NCI-H2081 treated with DMSO at 0.1 percent for 48 hours (cell line): ENCODE measurements around the gene FHAD1.

Experiments used
- DNase-seq: peaks from one replicate; lab custom pipeline; 2025; lab: John Stamatoyannopoulos, UW

Gene FHAD1

DNA sequence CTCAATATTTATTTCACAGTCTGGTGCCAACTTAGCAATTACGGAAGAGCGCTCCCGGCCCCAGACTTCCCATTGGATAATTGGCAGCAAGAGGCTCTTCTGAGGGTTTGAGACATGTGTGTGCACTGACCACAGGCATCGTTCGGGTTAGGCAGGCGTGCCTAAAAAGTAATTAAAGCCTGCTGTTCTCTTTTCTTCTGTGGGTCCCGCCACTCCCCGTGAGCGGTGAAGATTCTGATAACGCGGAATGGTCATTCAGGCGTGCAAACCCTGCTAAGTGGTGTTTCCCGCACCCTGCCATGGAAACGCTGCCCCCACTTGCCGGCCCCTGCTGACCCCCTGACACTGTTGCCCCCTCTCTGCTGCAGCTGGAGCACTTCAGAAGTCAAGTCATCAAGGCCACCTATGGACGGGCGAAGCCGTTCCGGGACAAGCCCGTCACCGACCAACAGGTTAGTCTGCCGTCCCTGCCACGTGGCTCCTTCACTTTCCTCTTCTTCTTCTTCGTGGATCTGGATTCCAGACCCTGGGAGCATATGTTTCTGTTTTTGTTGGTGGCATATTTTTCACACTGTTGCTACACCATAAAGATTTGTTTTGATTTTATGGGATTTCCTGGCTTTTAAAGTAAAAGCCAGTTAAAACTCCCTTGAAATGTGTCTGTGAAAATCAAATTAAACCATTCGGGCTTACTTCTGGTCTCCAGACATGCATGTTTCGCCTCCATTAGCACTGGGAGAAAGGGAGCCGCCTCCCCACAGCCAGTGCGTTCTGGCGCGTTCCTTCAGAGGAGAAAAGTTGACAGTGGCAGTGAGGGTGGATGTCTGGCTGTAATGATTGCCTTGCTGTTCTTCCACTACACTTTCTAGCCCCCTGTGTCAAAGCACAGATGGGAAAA lies 79.9 kb downstream of the FHAD1 start:
- DNase-seq: no peak

DNA sequence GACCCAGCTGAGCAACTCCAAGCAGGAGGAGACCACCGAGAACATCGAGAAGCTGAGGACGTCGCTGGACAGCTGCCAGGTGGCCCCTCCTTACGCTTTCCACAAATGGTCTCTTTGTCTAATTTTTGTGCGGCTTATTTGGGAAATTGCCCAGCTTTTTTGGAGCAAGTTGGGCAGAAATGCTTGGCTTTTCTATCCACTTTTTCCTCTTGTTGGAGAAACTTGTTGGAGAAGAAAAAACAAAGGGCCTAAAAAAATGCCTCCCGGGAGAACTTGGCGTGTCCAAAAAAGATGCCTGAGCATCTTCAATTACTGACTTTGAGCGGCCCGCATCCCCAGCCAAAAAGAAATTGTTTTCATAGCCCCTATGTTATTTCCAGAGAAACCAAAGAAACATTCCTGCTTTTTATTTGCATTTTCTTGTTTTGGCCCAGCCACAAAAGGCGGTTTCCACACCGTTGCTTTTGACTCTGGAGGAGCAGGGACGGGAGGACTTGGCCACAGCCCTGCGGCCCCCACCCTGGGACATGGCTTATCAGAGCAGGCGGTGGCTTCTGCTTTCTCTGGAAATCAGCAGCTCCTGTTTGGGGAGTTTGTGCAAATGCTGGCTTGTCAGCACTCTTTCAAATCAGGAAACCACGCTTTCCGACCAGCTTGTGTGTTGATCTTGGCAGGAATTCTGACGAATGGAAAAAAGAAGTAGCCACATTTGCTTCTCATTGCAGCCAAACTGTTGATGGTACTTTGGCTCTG lies 81.5 kb downstream of the FHAD1 start:
- DNase-seq: no peak

GRCh38 chr1:15329104-15329820 lies 82.2 kb downstream of the FHAD1 start:
- DNase-seq: no peak

DNA sequence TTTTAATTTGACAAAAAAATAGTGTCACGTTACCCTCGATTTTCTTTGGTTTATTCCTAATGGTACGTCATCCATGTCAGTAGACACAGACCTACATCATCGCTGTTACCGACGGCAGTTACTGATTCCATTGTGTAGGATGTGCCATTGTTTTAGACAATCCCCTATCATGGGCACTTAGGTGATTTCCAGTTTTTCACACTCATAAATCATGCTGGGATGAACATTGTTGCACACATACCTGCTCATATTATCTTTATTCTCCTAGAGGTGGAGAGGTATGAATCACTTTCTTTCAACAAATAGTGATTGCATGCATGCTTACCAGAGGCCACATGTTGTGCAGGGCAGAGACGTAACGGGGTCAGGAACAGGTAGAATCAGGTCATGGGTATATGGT lies 83.0 kb downstream of the FHAD1 start:
- DNase-seq: no peak

DNA sequence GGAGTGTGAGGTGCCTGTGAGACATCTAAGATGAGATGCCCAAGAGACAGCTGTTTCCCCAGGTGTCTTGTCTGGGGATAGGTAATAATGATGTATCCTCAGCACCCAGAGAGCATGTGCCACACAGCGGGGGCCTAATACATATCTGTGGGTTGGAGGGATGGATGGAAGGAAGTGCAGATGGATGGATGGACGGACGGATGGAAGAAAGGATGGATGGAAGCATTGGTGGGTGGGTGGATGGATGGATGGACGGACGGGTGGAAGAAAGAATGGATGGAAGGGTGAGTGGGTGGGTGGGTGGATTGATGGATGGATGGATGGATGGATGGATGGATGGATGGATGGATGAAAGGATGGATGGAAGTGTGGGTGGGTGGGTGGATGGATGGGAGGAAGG lies 84.2 kb downstream of the FHAD1 start:
- no peak for DNase-seq

- no peak for DNase-seq
Measured at GRCh38 chr1:15331734-15332133, 84.7 kb downstream of the FHAD1 start.

DNA sequence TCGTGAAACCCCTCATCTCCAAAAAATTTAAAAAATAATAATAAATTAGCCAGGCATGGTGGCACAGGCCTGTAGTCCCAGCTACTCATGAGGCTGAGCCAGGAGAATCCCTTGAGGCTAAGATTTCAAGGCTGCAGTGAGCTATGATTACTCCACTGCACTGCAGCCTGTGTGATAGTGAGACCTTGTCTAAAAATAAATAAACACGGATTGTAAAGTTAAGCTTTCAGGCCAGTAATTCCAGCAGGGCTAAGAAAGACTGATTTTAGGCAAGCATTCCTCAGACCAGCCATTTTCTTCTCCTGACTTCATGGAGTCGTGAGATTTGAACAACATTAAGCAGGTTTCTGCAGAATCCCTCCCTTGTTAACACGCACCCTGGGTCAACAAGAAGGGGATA lies 85.5 kb downstream of the FHAD1 start:
- no peak for DNase-seq

DNA sequence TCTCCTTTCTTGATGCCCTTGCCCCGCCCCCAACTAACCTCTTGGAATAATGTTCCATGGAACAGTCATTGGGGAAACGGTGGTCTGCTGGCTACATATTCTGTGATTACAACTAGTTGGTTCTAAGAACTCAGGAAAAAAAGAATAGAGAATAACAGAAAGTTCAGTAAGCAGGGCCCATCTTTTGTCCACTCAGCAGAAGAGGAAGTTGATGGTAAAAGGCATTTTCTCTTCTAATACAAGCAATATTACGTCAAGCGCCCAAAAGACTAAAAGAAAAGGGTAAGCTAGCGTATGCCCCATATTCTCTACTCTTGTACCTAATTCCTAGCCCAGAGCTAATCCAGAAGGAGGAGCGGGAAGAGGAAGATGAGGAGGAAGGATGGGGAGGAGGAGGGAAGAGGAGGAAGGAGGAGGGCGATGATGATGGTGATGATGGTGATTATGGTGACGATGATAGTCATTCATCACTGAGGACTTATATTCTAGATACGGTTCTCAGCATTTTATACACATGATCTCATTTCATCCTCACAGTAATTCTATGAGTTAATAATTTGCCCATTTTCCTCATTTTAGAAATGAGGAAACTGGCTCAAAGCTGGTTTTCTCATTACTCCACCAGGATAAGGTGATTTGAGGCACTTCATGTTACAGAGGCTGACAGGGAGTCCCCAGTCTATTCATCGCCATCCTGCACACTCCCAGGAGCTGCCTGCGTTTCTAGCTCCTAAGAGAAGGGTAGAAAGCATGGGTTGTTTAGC lies 86.1 kb downstream of the FHAD1 start:
- DNase-seq: no peak

DNA sequence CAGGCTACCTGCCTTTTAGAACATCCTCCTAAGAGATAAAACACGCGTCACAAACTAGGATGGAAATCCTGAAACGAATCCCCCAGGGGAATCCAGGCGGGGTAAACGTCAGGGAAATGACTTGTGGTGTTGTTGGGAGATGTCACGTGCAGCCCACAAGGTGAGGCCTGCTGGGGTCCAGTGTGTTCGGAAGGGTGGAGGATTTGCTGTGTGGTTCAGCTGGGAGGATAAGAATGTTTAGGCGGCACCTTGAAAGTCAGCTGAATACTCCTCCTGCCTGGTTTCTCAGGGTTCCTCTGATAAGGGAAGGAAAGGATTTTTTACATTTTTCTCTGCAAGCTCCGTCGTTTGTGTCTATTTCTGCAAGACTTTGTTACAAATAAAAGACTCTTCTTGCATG lies 88.0 kb downstream of the FHAD1 start:
- no peak for DNase-seq

GRCh38 chr1:15336866-15337265 lies 89.8 kb downstream of the FHAD1 start:
- no peak for DNase-seq

DNA sequence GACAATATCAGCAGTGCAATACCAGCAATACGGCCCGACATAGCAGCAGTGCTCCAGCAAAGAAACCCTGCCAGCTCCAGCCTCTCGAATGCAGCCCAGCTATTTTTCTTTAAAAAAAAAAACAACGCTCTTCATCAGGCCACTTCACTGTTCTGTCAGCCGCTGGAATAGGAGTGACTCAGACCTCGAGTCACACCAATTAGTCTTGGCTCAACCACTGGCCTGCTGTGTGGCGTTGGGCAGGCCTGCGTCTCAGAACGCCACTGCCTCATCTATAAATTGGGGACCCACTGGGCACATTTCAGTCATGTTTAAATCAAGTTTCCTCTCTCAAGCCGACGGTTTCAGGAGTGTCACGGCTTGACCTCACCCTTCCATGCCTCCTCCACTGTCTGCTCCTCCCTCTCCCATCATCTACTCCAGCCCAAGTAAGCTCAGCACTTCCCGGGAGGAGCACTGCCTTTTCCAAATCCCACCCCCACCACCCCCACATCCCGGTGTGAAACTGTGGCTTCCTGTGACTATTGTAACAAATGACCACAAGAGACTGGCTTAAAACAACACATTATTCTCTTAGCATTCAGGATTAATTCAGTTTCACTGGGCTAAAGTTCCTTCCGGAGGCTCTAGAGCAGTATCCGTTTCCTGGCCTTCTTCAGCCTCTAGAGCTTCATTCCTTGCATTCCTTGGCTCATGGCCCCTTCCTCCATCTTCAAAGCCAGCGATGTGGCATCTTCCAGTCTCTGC lies 90.8 kb downstream of the FHAD1 start:
- DNase-seq: no peak

- DNase-seq: no peak
Measured at GRCh38 chr1:15339570-15339969, 92.5 kb downstream of the FHAD1 start.

DNA sequence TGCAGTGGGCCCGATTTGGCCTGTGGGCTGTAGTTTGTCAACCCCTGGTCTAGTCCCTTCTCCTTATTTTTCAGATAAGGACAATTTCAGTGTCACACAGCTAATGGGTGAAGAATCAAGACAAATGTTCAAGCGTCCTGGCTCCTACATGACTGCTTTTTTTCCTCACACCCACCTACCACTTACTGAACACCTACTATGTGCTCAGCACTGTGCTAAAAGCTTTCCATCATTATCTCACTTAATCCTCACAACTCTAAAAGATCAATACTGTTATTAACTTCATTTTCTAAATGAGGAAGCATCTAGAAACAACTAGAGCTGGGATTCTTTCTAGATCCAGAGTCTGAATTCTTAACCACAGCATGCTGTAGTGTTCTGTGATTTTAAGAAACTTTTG lies 94.2 kb downstream of the FHAD1 start:
- DNase-seq: no peak

DNA sequence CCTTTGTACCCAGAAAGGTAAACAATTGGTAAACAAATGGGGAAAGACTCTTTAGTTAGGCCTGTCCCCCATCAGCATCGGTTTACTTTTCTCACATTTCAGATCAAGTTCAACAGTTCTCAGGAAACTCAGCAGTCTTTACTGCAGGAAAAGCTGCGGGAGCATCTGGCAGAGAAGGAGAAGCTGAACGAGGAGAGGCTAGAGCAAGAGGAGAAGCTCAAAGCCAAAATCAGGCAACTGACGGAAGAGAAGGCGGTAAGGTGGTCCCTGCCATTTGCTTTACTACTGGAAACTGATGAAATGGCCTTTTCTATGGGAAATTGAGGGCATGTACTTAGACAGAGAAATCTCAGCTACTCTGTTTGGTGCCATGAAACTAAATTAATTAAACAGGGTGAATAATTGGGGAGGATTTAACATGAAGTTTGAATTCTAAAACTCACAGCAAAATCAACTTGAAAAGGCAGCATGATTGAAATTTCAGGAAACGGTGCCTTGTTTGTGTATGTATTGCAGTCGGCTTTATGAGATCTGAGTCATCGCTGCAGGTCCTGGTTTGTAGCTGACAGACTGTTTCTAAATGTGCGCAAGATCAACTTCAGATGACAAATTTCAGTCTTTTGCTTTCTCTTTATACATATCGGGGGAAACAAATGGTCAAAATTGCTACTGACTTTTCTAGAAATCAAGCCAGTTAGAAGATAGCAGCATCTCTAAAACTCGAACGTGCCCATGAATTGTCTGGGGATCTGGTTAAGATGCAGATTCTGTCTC lies 94.8 kb downstream of the FHAD1 start:
- DNase-seq: no peak

DNA sequence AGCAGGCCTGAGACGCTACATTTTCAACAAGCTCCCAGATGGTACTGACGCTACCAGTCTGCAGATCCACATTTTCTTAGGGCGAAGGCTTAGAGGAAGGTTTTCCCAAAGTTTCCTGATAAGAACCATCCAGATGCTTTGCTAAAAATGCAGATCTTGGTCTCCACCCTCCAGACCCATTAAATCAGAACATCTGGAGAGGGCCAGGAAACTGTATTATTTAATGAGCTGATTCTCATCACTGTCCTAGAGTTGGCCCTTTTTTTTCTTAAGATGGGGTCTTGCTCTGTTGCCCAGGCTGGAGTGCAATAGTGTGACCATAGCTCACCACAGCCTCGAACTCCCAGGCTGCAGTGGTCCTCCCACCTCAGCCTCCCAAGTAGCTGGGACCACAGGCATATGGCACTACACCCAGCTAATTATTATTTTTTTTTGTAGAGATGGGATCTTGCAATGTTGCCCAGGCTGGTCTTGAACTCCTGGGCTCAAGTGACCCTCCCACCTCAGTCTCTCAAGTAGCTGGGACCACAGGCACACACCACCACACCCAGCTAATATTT lies 95.5 kb downstream of the FHAD1 start:
- no peak for DNase-seq

DNA sequence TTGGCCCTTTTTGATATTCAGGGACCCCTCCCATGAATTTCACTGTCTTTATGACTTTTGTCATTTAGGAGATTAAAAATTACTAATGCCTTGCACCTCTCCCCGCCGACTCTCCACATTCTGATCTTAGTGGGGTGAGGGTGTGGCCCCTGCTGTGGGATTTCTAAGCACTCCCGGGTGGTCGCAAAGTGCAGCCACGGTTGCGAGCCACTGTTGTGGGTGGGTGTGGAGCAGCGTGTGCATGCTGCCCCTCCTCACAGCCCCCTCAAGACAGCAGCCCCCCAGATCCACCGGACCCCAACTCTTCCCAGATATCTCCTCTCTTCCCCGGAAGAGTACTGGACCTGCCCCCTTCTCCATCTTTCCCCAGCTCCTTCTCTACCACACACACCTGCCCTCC lies 96.1 kb downstream of the FHAD1 start:
- no peak for DNase-seq

DNA sequence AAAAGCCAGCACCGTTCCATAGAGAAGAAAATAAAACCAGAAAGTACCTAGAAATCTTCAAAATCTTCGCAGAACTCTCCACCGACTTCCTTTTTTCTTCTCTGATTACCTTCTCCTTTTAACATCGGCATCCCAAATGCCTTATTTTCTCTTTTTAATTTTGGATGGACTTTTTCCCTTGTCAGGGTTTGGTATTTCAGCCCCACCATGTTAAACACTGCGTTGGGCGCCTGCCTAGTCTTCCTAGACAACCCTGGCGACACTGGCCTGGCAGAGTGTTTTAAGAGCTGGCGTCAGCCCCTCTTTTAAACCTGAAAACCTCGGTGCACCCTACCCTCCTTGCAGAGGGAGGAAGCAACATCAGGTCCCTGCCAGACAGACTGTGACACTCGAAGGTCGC lies 96.7 kb downstream of the FHAD1 start:
- no peak for DNase-seq

DNA sequence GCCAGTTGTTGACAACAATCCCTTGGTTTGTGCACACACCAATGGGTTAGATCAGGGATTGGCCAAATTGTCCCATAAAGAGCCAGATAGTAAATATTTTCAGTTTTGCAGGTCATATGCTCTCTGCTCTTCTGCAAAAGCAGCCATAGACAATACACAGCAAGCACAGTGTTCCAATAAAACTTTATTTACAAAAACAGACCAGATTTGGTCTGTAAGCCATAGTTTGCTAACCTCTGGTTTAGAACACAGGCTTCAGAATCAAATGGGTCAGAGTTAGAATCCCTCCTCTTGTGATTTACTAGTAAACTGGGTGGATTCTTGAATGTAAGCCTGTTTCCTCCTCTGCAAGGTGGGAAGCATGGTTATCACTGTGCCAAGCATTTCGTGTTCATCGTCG lies 97.4 kb downstream of the FHAD1 start:
- DNase-seq: no peak

DNA sequence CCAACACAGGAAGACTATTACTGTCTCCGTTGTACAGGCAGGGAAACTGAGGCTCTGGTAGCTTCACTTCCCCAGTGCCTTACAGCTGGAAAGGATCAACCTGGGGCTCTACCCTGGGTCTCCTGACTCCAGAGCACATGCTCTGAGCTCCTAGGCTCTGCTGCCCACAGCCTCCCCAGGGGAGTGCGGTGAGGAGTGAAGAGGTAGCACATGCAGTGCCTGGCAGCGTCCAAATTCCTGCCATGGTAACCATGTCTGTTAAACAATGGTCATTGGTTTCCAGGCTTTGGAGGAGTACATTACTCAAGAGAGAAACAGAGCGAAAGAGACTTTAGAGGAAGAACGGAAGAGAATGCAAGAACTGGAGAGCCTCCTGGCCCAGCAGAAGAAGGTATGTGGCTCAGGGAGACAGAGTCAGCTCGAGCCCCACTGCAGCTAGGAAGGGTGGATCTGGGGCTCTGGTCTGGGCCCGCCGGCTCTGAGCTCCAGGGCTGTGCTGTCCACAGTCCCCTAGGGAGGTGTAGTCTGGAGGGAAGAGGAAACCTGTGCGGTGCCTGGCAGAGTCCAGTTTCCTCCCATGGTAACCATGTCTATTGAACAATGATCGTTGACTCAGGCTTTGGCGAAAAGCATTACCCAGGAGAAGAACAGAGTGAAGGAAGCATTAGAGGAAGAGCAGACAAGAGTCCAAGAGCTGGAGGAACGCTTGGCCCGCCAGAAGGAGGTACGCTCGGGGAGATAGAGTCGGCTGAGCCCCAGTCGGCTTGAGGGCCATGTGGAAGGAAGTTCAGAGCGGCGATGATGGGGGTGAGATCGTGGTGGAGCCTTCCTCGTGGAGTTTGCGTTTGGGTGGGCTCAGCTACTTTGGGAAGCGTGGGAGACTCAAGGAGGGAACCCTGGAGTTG lies 98.0 kb downstream of the FHAD1 start:
- DNase-seq: no peak
